HG02610 (cell line): ENCODE measurements around the gene SLAMF9.

ENCODE experiments used
- ATAC-seq: cut with Tn5 transposase; IDR thresholded peaks from one replicate; pipeline ENCODE4 v1.9.1; 2021; ENCODE audit warnings: mild to moderate bottlenecking, moderate library complexity; ENCODE audit not compliant: unreplicated experiment

Gene SLAMF9

DNA sequence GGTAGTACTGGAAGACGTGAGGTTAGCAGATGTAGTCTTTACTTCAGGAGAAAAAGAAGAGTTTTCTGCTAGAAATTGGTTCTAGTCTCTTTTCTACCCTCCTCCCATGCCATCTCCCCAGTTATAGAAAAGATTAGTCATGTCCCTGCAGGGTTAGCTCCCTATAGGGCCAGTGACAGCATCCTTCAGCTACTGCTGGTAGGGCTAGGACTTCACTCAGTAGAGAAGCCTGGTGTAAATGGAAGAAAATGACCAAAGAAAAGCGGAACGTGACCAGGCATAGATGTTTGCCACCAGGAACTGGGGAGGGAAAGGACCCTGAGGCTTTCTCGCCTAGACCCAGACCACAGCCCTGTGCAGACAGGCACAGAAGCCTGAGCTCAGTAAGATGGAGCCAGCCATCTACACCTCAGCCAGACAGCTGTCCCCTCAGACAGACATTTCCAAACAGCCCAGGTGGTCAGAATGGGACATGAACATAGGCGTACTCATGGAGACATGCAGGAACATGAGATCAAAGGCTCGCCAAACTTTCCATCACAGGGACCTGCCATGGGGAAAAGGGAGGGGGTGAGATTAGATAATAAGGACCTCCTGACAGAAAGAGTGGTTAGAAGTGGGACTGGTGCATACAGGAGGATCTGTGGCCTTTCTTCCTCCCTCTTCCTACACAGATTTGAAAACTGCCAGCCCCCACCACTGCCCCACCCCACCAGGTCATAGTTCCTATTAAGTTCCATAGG, 23.5 kb upstream of the SLAMF9 start:
- ATAC-seq, result no peak

DNA sequence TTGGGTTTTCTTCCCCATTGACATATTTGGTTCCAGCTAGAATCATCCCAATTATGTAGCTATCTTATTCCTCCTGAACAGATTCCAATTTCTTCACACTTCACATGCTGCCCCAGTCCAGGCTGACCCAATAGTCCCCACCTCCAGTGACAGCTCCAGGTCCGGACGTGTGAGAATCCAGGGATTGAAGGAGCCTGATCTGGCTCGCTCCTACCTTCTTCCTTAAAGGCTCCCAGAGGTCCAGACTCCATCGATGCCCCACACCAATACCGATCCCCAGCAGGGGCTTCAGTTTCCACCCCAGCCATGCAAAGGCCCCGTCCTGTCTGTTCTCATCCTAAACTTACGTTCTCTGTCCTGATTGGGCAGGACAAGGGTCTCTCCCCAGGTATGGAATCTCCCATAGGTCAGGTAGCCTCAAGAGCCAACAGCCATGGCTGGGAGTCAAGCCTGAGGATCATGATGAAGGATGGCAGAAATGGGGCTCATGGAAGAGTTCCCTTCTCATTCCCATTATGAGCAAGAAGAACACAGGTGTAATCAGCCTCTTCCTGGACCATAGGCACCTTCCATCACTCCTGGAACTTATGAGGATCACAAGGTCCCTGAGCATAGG, 20.4 kb upstream of the SLAMF9 start:
- no peak for ATAC-seq

GRCh38 chr1:159973350-159973940, 19.4 kb upstream of the SLAMF9 start:
- no peak for ATAC-seq

- ATAC-seq, result no peak
Observed at GRCh38 chr1:159972443-159973205, 18.6 kb upstream of the SLAMF9 start.

DNA sequence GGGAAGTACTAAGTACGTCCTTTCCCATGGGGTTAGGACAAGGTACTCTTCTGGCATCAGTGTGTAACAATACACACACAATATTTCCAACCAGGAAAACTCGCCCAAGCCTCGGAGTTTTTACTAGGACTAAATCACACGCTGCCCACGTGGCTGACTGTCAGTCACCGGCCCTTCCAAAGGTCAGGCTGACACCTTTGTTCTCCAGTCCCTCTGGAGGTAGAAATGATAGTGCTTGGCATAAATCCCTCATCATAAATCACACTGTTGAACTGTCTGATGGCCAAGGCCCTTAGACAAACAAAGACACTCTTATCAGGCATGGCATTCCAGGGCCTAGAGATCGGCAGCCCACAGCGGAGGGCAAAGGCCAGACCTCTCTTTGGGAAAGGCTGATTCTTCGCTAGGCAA, 16.9 kb upstream of the SLAMF9 start:
- ATAC-seq, result no peak

DNA sequence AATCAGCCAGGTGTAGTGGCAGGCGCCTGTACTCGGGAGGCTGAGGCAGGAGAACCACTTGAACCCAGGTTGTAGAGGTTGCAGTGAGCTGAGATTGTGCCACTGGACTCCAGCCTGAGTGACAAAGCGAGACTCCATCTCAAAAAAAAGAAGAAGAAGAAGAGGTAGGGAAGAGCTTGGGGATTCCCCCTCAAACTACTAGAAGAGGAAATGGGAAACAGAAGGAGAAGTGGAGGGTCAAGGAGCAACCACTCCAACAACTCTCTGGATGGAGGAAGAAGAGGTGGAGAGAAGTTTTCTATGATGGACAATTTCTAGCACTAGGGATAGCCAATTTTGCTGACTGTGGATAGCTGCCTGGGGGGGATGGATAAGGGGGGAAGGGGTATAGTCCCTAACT, 14.9 kb upstream of the SLAMF9 start:
- no peak for ATAC-seq

- no peak for ATAC-seq
Observed at GRCh38 chr1:159965263-159965662, 11.2 kb upstream of the SLAMF9 start.

- ATAC-seq, result no peak
Observed at GRCh38 chr1:159964144-159964543, 10.1 kb upstream of the SLAMF9 start.

DNA sequence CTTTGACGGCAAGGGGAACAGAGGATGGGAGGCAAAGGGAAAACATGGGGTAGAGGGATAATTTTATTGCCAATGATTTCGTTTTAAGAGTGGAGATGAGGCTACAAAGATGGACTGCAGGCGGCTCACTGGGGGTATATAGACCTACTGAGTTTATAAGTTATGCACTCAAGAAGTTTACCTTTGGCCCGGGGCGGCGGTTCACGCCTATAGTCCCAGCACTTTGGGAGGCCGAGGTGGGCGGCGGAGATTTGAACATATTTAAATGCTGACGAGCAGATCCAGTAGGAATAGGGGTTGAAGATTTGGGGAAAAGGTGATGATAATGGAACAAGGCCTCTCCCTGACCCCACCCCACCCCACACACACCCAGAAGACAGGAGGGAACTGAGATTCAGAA, 8.1 kb upstream of the SLAMF9 start:
- ATAC-seq, result no peak

GRCh38 chr1:159961636-159962035, 7.6 kb upstream of the SLAMF9 start:
- ATAC-seq, result no peak

- no peak for ATAC-seq
Observed at GRCh38 chr1:159960721-159961381, 6.8 kb upstream of the SLAMF9 start.

- ATAC-seq, result no peak
Observed at GRCh38 chr1:159959451-159959850, 5.4 kb upstream of the SLAMF9 start.

- peak; percentile 84 for ATAC-seq
Observed at GRCh38 chr1:159958719-159959380, 4.8 kb upstream of the SLAMF9 start.

DNA sequence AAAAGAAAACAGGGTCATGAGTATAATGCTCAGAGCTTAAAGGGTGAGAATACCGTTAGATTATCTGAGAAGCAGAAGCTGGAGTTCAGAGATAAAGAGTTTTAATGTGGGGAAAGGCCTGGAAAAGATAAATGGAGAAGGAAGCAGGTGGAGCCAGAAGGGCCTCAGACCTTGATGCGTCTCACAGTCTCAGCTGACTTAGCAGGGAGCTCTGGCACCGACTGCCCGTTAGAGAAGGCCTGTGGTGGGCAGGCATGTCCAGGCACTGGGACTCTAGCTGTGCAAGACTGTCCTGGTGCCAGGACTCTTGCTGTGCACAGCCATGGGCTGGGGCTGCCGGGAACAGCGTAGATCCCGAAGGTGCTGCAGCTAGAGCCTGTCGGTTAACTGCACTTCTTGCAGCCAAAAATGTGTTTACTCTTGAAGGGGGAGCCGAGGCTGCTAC, 3.8 kb upstream of the SLAMF9 start:
- no peak for ATAC-seq

DNA sequence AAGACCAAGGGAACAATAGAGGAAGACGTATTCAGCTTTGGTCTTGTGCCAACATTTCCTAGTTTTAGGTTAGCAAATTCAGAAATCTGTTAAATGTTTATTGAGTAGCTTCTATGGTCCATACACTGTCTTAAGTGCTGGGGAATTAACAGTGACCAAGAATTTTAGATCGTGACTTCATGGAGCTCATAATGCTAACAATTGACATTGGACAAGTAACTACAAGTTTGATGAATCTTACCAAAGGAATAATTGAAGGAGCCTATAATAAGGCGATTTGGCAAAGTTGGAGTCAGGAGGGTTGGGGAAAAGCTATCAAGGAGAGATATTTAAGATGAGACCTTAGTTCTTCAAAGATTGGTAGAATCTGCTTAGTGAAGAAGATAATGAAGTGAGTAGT, 1.4 kb upstream of the SLAMF9 start:
- no peak for ATAC-seq

DNA sequence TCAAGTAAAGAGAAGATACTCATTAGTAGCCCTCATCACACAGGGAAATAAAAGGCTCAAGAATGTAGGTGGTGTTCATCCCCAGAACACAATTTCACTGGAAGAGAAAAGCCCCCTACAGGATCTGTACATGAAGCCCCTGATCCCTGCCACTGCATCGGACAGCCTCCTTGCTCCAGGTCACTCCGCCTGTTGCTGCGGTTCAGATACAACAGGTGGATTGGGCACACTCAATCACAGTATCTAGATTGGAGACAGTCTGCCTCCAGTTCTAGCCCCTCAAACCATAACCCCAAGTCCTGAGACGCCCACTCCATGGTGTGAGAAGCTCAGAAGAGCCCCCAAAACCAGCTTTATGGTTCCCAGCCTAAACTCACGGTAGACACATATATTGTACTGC, 1.1 kb downstream of the SLAMF9 start:
- no peak for ATAC-seq

- no peak for ATAC-seq
Observed at GRCh38 chr1:159951551-159951950, 2.5 kb downstream of the SLAMF9 start.

GRCh38 chr1:159951016-159951415, 3.0 kb downstream of the SLAMF9 start:
- no peak for ATAC-seq

GRCh38 chr1:159949981-159950381, 4.1 kb downstream of the SLAMF9 start:
- ATAC-seq, result no peak

DNA sequence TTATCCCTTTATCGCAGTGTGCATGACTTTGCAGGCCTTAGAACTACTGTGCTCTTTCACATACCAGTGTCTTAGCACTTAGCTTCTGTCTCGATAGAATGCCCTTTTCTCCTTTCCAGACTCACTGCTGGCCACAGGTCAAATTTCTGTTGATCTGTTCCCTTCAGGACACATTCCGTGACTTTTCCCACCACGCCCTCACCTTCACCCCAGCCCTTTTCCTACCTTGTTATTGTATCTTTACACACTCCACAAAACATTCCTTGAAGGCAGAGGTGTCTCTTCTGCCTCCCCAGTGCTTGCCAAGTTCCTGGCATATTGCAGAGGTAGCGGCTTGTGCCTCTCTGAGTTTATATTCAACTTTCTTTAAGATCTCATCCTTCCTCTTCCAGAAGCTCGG, 4.9 kb downstream of the SLAMF9 start:
- no peak for ATAC-seq

GRCh38 chr1:159947942-159948341, 6.1 kb downstream of the SLAMF9 start:
- no peak for ATAC-seq
